HCT116 (cell line): Measurements from ENCODE around the gene CLPSL1. TPM values are rescaled to one million over a fixed set of nuclear protein-coding genes. Genes with fewer than 3 reads are reported as not detected.

Source experiments
- ATAC-seq: fragments of 200-7000 bp; cut with Tn5 transposase; 2 replicates; pipeline ENCODE4 v1.9.1; 2020; ENCODE audit warnings: mild to moderate bottlenecking, moderate library complexity
- BruUV-seq: library from RNA; stranded (reverse); fragments of 400-500 nt; replicated peaks from 2 replicates; lab custom pipeline; 2021; lab: Mats Ljungman, UMichigan
- CTCF ChIA-PET: fragments of 300-600 bp; sonication (Branson Sonifier 250); formaldehyde crosslinking; loops from one replicate; lab custom pipeline; 2021; ENCODE audit warnings: antibody characterized with exemption; lab: Charles Lee
- POLR2A ChIA-PET: fragments of 300-600, 350-600 bp; sonication (Branson Sonifier 250); formaldehyde crosslinking; loops from one replicate; lab custom pipeline; 2021; ENCODE audit warnings: antibody characterized with exemption; lab: Charles Lee
- RAD21 ChIA-PET, 2 experiments: fragments of 300-600 bp; sonication (Branson Sonifier 250); formaldehyde crosslinking; loops; one replicate each; lab custom pipeline; 2023; ENCODE audit warnings: low total read pairs in 2 of 2; ENCODE audit not compliant: uncharacterized antibody in 2 of 2, unreplicated experiment in 2 of 2, low non-redundant PET in 1 of 2; lab: Charles Lee
- DNase-seq: peaks from one replicate; pipeline ENCODE4 v3.0.0-alpha.2; 2010; ENCODE audit warnings: low read depth, low spot score
- H2AFZ ChIP-seq: fragments of 200-600 bp; shearing (Covaris generic), sonication (generic); 2 replicates; pipeline ENCODE4 v1.6.1; 2017; ENCODE audit warnings: low read depth, mixed run types, mixed read lengths, antibody characterized with exemption, low read length; ENCODE audit not compliant: poor library complexity, severe bottlenecking
- H3K27ac ChIP-seq: 2 replicates; pipeline ENCODE4 v1.5.1; 2012; ENCODE audit warnings: low read depth, low read length
- H3K27me3 ChIP-seq: fragments of 200-600 bp; sonication (generic); 2 replicates; pipeline ENCODE4 v1.6.1; 2016; ENCODE audit warnings: mixed run types, low read length, mixed read lengths; ENCODE audit not compliant: insufficient read depth
- H3K36me3 ChIP-seq, 2 experiments: fragments of 200-500 bp in 1 of 2; fragments of 200-600 bp in 1 of 2; sonication (Bioruptor generic) in 1 of 2; sonication (generic) in 1 of 2; 2 replicates each; pipeline versions ENCODE4 v1.5.1 to v1.6.1; 2014 to 2016; ENCODE audit warnings: low read length in 2 of 2, inconsistent platforms in 1 of 2, mixed read lengths in 1 of 2, mixed run types in 1 of 2; ENCODE audit not compliant: insufficient read depth in 2 of 2, control insufficient read depth in 1 of 2
- H3K4me1 ChIP-seq, 2 experiments: fragments of 200-600 bp in 1 of 2; sonication (generic) in 1 of 2; 2 replicates each; pipeline versions ENCODE4 v1.5.1 to v1.6.1; 2012 to 2017; ENCODE audit warnings: low read length in 2 of 2, inconsistent platforms in 1 of 2, mild to moderate bottlenecking in 1 of 2, mixed read lengths in 1 of 2, mixed run types in 1 of 2, moderate library complexity in 1 of 2; ENCODE audit not compliant: insufficient read depth in 2 of 2, control insufficient read depth in 1 of 2
- H3K4me2 ChIP-seq: fragments of 200-600 bp; sonication (generic); 2 replicates; pipeline ENCODE4 v1.6.1; 2017; ENCODE audit warnings: mixed run types, low read length, mixed read lengths
- H3K4me3 ChIP-seq, 2 experiments: fragments of 200-600 bp in 1 of 2; sonication (generic) in 1 of 2; replicated peaks in 1 of 2; 2 replicates each; pipeline ENCODE4 v1.5.1; 2011 to 2016; ENCODE audit warnings: low read length in 2 of 2, control low read depth in 1 of 2, low read depth in 1 of 2, mild to moderate bottlenecking in 1 of 2, mixed read lengths in 1 of 2, mixed run types in 1 of 2
- H3K79me2 ChIP-seq: fragments of 200-600 bp; sonication (generic); 2 replicates; pipeline ENCODE4 v1.6.1; 2017; ENCODE audit warnings: mild to moderate bottlenecking, mixed run types, low read length, moderate library complexity, mixed read lengths; ENCODE audit not compliant: insufficient read depth
- H3K9ac ChIP-seq: fragments of 200-600 bp; sonication (generic); 2 replicates; pipeline ENCODE4 v1.6.1; 2016; ENCODE audit warnings: low read length, mixed read lengths
- H3K9me2 ChIP-seq: fragments of 200-600 bp; sonication (generic), shearing (Covaris generic); 2 replicates; pipeline ENCODE4 v1.6.1; 2017; ENCODE audit warnings: mixed run types, mild to moderate bottlenecking, moderate library complexity; ENCODE audit not compliant: insufficient read depth
- H3K9me3 ChIP-seq, 2 experiments: fragments of 200-500 bp in 1 of 2; fragments of 200-600 bp in 1 of 2; sonication (Bioruptor generic) in 1 of 2; sonication (generic) in 1 of 2; 2 replicates each; pipeline ENCODE4 v1.6.1; 2014 to 2017; ENCODE audit warnings: low read length in 2 of 2, mixed read lengths in 2 of 2, inconsistent platforms in 1 of 2, low read depth in 1 of 2, mild to moderate bottlenecking in 1 of 2, mixed run types in 1 of 2, moderate library complexity in 1 of 2; ENCODE audit not compliant: control insufficient read depth in 1 of 2, insufficient read depth in 1 of 2
- H4K20me1 ChIP-seq: fragments of 200-600 bp; sonication (generic), shearing (Covaris generic); 2 replicates; pipeline ENCODE4 v1.6.1; 2017; ENCODE audit warnings: mixed run types, mild to moderate bottlenecking, moderate library complexity; ENCODE audit not compliant: insufficient read depth
- ATF3 ChIP-seq: IDR thresholded peaks from 2 replicates; pipeline ENCODE4 v1.6.1; 2012
- CTCF ChIP-seq, 3 experiments: fragments of 200-600 bp in 1 of 3; sonication (generic) in 1 of 3; IDR thresholded peaks in 2 of 3; conservative IDR thresholded peaks in 1 of 3; 2 replicates each; pipeline ENCODE4 v1.5.1; 2012 to 2017; ENCODE audit warnings: low read depth in 2 of 3, low read length in 2 of 3, antibody characterized with exemption in 1 of 3, borderline replicate concordance in 1 of 3, control low read depth in 1 of 3, mild to moderate bottlenecking in 1 of 3, mixed read lengths in 1 of 3, mixed run types in 1 of 3, moderate library complexity in 1 of 3; ENCODE audit not compliant: insufficient read depth in 1 of 3
- ELF1 ChIP-seq: IDR thresholded peaks from 2 replicates; pipeline ENCODE4 v1.6.1; 2012; ENCODE audit warnings: low read depth, borderline replicate concordance
- POLR2AphosphoS5 ChIP-seq: IDR thresholded peaks from 2 replicates; pipeline ENCODE4 v1.6.1; 2011; ENCODE audit warnings: mild to moderate bottlenecking, low read depth, low read length, moderate library complexity
- SRF ChIP-seq: IDR thresholded peaks from 2 replicates; pipeline ENCODE4 v1.6.1; 2012; ENCODE audit warnings: low read depth
- TCF7L2 ChIP-seq: IDR thresholded peaks from 2 replicates; pipeline ENCODE4 v1.7.0; 2011; ENCODE audit warnings: borderline replicate concordance, inconsistent platforms; ENCODE audit not compliant: insufficient read depth, insufficient read length; ENCODE audit errors: extremely low read depth
- ZNF274 ChIP-seq: fragments of 200-500 bp; sonication (Bioruptor generic); IDR thresholded peaks from 2 replicates; pipeline ENCODE4 v1.6.1; 2014; ENCODE audit warnings: mild to moderate bottlenecking, low read depth, low read length, inconsistent platforms
- intact Hi-C: fragments of 100-400 bp; cut with micrococcal nuclease; formaldehyde crosslinking; loops from 2 replicates; pipeline ENCODE4 v1.10.0; 2022
- total RNA-seq: library from RNA; stranded (reverse); gene quantifications from one replicate; pipeline ENCODE4 v1.2.1, GENCODE V29; 2021; ENCODE audit not compliant: unreplicated experiment
- TF ChIP-seq, protein P1 (sequence below): IDR thresholded peaks from 2 replicates; pipeline ENCODE4 v1.6.1; 2011; ENCODE audit warnings: mild to moderate bottlenecking, low read length, moderate library complexity; ENCODE audit not compliant: insufficient replicate concordance; ENCODE audit errors: extremely low read depth

CLPSL1 gene
- total RNA-seq, 1 experiment from 2014 or later: not detected

DNA sequence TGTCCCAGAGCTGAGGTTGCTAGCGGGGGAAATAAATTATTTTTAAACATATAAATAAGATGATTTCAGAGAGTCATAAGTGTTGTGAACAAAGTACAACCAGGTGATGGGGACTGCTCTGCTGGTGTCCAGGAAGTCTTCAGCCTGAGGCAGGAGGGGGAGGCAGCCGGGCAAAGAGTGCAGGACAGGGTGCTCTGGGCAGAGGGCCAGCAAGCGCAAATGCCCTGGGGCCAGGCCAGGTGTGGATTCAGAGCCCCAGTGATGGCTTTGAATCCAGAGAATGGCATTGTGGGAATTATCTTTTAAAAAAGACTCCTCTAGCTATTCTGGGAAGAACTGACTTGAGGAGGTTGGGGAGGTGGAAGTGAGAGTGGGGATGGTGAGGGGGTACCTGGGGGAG, 1.6 kb downstream of the CLPSL1 start:
- H3K9me2 ChIP-seq: no peaks in the 10 kb centered on the region
- no TSS peak for BruUV-seq
- H3K9me3 ChIP-seq: no peaks in the 10 kb centered on the region
- no peaks in the 10 kb centered on the region for H4K20me1 ChIP-seq
- ChIA-PET CTCF (no interaction called here), RAD21 (no interaction called here), POLR2A (interaction anchor here (0.7 kb wide), 1 partner anchor 309 kb away, joined by 4 read pairs; no protein-coding TSS in a partner anchor)
- DNase-seq (no peak), ATAC-seq (peak; percentile 75)
- H2AFZ ChIP-seq: no peak overlapping the region
- H3K27me3 ChIP-seq: peaks cover 4% of the 10 kb centered on the region; the same call in 1 of the 2 replicates
- no peak overlapping the region for H3K9ac ChIP-seq
- no peak overlapping the region for H3K4me3 ChIP-seq
- peaks cover 7 to 12% of the 10 kb centered on the region in 2 experiments; a peak in 3 of 4 replicates for H3K4me1 ChIP-seq
- intact Hi-C loops: no loop called here
- no peaks in the 10 kb centered on the region for H3K79me2 ChIP-seq
- no peaks in the 10 kb centered on the region for H3K36me3 ChIP-seq
- H3K4me2 ChIP-seq: peak overlapping the region; percentile 14; the same call in 1 of the 2 replicates
- H3K27ac ChIP-seq: no peak overlapping the region
- TF ChIP-seq ZNF274 (no peak), ATF3 (no peak), SRF (no peak), TCF7L2 (no peak), POLR2AphosphoS5 (no peak), CTCF (IDR thresholded peaks at IDR 0.05 in 2 of 3, conservative IDR thresholded peaks at IDR 0.05 in 1 of 3; ENCODE audit: borderline replicate concordance in 1 of 3, insufficient read depth in 1 of 3, low read depth in 2 of 3, low read length in 2 of 3) (no peak), ELF1 (no peak)
- TF ChIP-seq, protein P1, sequence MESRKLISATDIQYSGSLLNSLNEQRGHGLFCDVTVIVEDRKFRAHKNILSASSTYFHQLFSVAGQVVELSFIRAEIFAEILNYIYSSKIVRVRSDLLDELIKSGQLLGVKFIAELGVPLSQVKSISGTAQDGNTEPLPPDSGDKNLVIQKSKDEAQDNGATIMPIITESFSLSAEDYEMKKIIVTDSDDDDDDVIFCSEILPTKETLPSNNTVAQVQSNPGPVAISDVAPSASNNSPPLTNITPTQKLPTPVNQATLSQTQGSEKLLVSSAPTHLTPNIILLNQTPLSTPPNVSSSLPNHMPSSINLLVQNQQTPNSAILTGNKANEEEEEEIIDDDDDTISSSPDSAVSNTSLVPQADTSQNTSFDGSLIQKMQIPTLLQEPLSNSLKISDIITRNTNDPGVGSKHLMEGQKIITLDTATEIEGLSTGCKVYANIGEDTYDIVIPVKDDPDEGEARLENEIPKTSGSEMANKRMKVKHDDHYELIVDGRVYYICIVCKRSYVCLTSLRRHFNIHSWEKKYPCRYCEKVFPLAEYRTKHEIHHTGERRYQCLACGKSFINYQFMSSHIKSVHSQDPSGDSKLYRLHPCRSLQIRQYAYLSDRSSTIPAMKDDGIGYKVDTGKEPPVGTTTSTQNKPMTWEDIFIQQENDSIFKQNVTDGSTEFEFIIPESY: no peak
